Tibial nerve (tissue), 4 donors: ENCODE measurements around the gene PABPC1L. TPM values are rescaled to one million over a fixed set of nuclear protein-coding genes. Genes with fewer than 3 reads are reported as not detected.
"Not testable (repeated sequence)": the region's sequence is repeated elsewhere in the genome, so short reads cannot be mapped to it uniquely, and the experiment has no call there.

ENCODE experiments used
- DNase-seq, 2 donors: peaks; one replicate each; pipeline ENCODE4 v3.0.0-alpha.2; 2019; ENCODE audit warnings: low spot score in 2 of 2
- H3K27ac ChIP-seq, 4 donors: fragments of 200-600 bp; sonication (generic) in 3 of 4; one replicate each; pipeline ENCODE4 v1.5.1; 2017 to 2019; ENCODE audit warnings: mild to moderate bottlenecking in 1 of 4
- H3K27me3 ChIP-seq, 2 donors: fragments of 200-600 bp; sonication (generic) in 1 of 2; one replicate each; pipeline versions ENCODE4 v1.5.1 to v1.6.0; 2017 to 2019
- H3K36me3 ChIP-seq, 3 donors: fragments of 200-600 bp; sonication (generic); one replicate each; pipeline ENCODE4 v1.5.1; 2018 to 2019
- H3K4me1 ChIP-seq, 4 donors: fragments of 200-600 bp; sonication (generic) in 3 of 4; one replicate each; pipeline ENCODE4 v1.5.1; 2017 to 2019
- H3K4me3 ChIP-seq, 4 donors: fragments of 200-600 bp; sonication (generic) in 3 of 4; one replicate each; pipeline ENCODE4 v1.5.1; 2017 to 2019; ENCODE audit warnings: mild to moderate bottlenecking in 1 of 4, moderate library complexity in 1 of 4
- H3K9me3 ChIP-seq, 4 donors: fragments of 200-600 bp; sonication (generic) in 3 of 4; one replicate each; pipeline ENCODE4 v1.5.1; 2017 to 2019
- CTCF ChIP-seq, 5 experiments: fragments of 200-600 bp in 3 of 5; fragments of 450-650 bp in 2 of 5; sonication (generic) in 3 of 5; IDR thresholded peaks; one replicate each; pipeline ENCODE4 v1.5.1; 2016 to 2019; ENCODE audit warnings: antibody characterized with exemption in 5 of 5, mild to moderate bottlenecking in 3 of 5, moderate library complexity in 2 of 5
- EP300 ChIP-seq, 2 donors: sonication (generic); formaldehyde crosslinking; IDR thresholded peaks; one replicate each; pipeline ENCODE4 v1.6.1; 2017; ENCODE audit warnings: antibody characterized with exemption in 2 of 2, mild to moderate bottlenecking in 1 of 2
- POLR2A ChIP-seq, 2 donors: fragments of 450-650 bp; IDR thresholded peaks; one replicate each; pipeline ENCODE4 v1.6.1; 2017; ENCODE audit warnings: antibody characterized with exemption in 2 of 2, mild to moderate bottlenecking in 2 of 2, moderate library complexity in 2 of 2
- WGBS, 2 donors: methylation state at CpG; one replicate each; pipeline ENCODE4 v1.1.5; 2018; 5-methylcytosine and 5-hydroxymethylcytosine counted together
- total RNA-seq, 4 donors: library from RNA; depleted of rRNA; stranded (reverse); fragments of >200 nt; gene quantifications; one replicate each; pipeline ENCODE4 v1.1.0, GENCODE V29; 2016

PABPC1L gene
- total RNA-seq, 4 donors from 2014 or later = 11.8 to 27.9 (median 16.0) TPM

GRCh38 chr20:44866703-44867335, 43.0 kb upstream of the PABPC1L start:
- DNase-seq = no peak
- 63 to 71% methylated on average over 8 of the region's 8 CpGs for WGBS, 2 donors
- no peaks in the 10 kb centered on the region for H3K9me3 ChIP-seq
- TF ChIP-seq CTCF (IDR thresholded peaks at IDR 0.05) = no peak
- TF ChIP-seq EP300 (IDR thresholded peaks at IDR 0.05) = no peak
- no peak for TF ChIP-seq POLR2A (IDR thresholded peaks at IDR 0.05)
- H3K36me3 ChIP-seq = no peaks in the 10 kb centered on the region
- peaks cover 0 to 27% (median 9%) of the 10 kb centered on the region in 4 donors for H3K4me1 ChIP-seq
- no peak overlapping the region for H3K27ac ChIP-seq
- H3K27me3 ChIP-seq = no peaks in the 10 kb centered on the region
- H3K4me3 ChIP-seq = peak overlapping the region in 1 of 4 donors; percentile 10

GRCh38 chr20:44869471-44869870, 40.4 kb upstream of the PABPC1L start:
- no peak for TF ChIP-seq POLR2A (IDR thresholded peaks at IDR 0.05)
- no peak for TF ChIP-seq CTCF (IDR thresholded peaks at IDR 0.05)
- H3K9me3 ChIP-seq = no peaks in the 10 kb centered on the region
- 77 to 78% methylated on average over 5 of the region's 5 CpGs for WGBS, 2 donors
- H3K4me1 ChIP-seq = peaks cover 0 to 11% (median 2%) of the 10 kb centered on the region in 4 donors
- DNase-seq = no peak
- H3K4me3 ChIP-seq = no peak overlapping the region
- no peaks in the 10 kb centered on the region for H3K36me3 ChIP-seq
- no peak overlapping the region for H3K27ac ChIP-seq
- H3K27me3 ChIP-seq = no peaks in the 10 kb centered on the region

GRCh38 chr20:44882360-44882759, 27.5 kb upstream of the PABPC1L start:
- H3K4me3 ChIP-seq, H3K27me3 ChIP-seq, H3K9me3 ChIP-seq, H3K36me3 ChIP-seq, DNase-seq, H3K27ac ChIP-seq: not testable (repeated sequence)
- H3K4me1 ChIP-seq = peaks cover 0 to 21% (median 3%) of the 10 kb centered on the region in 4 donors
- 82 to 93% methylated on average over 4 of the region's 4 CpGs for WGBS, 2 donors

- Histone ChIP-seq H3K27me3 (no peaks in the 10 kb centered on the region), H3K4me1 (peaks cover 0 to 31% (median 13%) of the 10 kb centered on the region in 4 donors), H3K36me3 (no peaks in the 10 kb centered on the region), H3K9me3 (no peaks in the 10 kb centered on the region), H3K27ac (no peak overlapping the region), H3K4me3 (no peak overlapping the region)
- no peak for DNase-seq
- no peak for TF ChIP-seq POLR2A (IDR thresholded peaks at IDR 0.05)
- no peak for TF ChIP-seq EP300 (IDR thresholded peaks at IDR 0.05)
- TF ChIP-seq CTCF (IDR thresholded peaks at IDR 0.05) = no peak
- WGBS, 2 donors = 68 to 75% methylated on average over 7 of the region's 7 CpGs
Observed at GRCh38 chr20:44883214-44883902, 26.5 kb upstream of the PABPC1L start.

GRCh38 chr20:44884907-44885391, 24.9 kb upstream of the PABPC1L start:
- Histone ChIP-seq H3K4me3 (peak overlapping the region; percentile 20 to 99 (median 96)), H3K27me3 (no peaks in the 10 kb centered on the region), H3K27ac (peak overlapping the region; percentile 72 to 99 (median 97)), H3K9me3 (no peaks in the 10 kb centered on the region), H3K4me1 (peaks cover 0 to 47% (median 22%) of the 10 kb centered on the region in 4 donors), H3K36me3 (no peaks in the 10 kb centered on the region)
- no peak for DNase-seq
- no peak for TF ChIP-seq CTCF (IDR thresholded peaks at IDR 0.05)
- TF ChIP-seq EP300 (IDR thresholded peaks at IDR 0.05) = no peak
- TF ChIP-seq POLR2A (IDR thresholded peaks at IDR 0.05) = no peak
- 10 to 18% methylated on average over 14 of the region's 14 CpGs for WGBS, 2 donors
